Type B pancreatic cell (in vitro differentiated cells): ENCODE data around the gene PPIL3. TPM values are rescaled to one million over a fixed set of nuclear protein-coding genes. Genes with fewer than 3 reads are reported as not detected.

Source experiments
- DNase-seq: peaks from one replicate; pipeline ENCODE4 v3.0.0; 2021; ENCODE audit warnings: mixed read lengths; ENCODE audit not compliant: unreplicated experiment; ENCODE audit errors: extremely low spot score
- H3K27ac Mint-ChIP-seq: 2 replicates; pipeline ENCODE4 v1.8.0; 2021; ENCODE audit warnings: mild to moderate bottlenecking, mixed read lengths
- H3K27me3 Mint-ChIP-seq: 2 replicates; pipeline ENCODE4 v1.8.0; 2021; ENCODE audit warnings: mixed read lengths
- H3K36me3 Mint-ChIP-seq: 2 replicates; pipeline ENCODE4 v1.8.0; 2021; ENCODE audit warnings: mixed read lengths
- H3K4me1 Mint-ChIP-seq: one replicate; pipeline ENCODE4 v1.8.0; 2021; ENCODE audit warnings: mixed read lengths; ENCODE audit not compliant: unreplicated experiment
- H3K4me3 Mint-ChIP-seq: 2 replicates; pipeline ENCODE4 v1.8.0; 2021; ENCODE audit warnings: mild to moderate bottlenecking, mixed read lengths
- H3K9me3 Mint-ChIP-seq: 2 replicates; pipeline ENCODE4 v1.8.0; 2021; ENCODE audit warnings: mixed read lengths
- total RNA-seq: library from RNA; stranded (reverse); gene quantifications from 2 replicates; pipeline ENCODE4 v1.2.1, GENCODE V29; 2021; ENCODE audit warnings: low replicate concordance
- TF ChIP-seq, protein P1 (sequence below): fragments of 200-600 bp; sonication (generic); conservative IDR thresholded peaks from 2 replicates; pipeline ENCODE4 v1.5.0; 2021; ENCODE audit warnings: antibody characterized with exemption, mild to moderate bottlenecking

PPIL3 gene
- total RNA-seq, 1 donor from 2014 or later = 47.2 TPM

DNA sequence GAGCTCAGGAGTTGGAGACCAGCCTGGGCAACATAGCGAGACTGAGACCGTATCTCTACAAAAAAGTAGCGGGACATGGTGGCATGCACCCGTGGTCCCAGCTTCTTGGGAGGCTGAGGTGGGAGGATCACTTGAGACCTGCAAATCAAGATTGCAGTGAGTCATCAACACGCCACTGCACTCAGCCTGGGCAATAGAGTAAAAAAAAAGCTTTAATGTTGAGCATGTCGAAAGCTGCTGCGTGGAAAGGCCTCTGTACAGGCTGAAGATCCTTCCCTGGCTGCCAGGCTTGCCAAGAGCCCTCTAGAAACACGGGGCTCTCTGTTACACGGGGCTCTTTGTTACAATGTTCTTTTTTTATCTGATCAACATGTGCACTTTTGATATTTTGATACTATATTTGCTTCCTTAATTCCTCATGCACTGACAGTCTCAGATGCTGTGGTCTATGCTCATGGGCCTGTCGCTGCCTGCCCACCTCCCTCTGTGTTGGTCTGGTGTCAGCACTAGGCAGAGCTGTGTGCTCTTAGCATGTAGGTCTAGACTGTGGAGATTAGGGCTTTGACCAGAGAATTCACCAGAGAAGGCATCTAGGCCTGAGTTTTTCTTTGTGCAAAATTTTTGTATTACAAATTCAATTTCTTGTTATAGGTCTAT, 43.1 kb downstream of the PPIL3 start:
- DNase-seq = no peak
- Mint-ChIP-seq H3K36me3 (peaks cover 5% of the 10 kb centered on the region), H3K27me3 (no peaks in the 10 kb centered on the region), H3K9me3 (no peaks in the 10 kb centered on the region), H3K4me1 (no peaks in the 10 kb centered on the region), H3K27ac (no peak overlapping the region), H3K4me3 (no peak overlapping the region)
- TF ChIP-seq, protein P1, sequence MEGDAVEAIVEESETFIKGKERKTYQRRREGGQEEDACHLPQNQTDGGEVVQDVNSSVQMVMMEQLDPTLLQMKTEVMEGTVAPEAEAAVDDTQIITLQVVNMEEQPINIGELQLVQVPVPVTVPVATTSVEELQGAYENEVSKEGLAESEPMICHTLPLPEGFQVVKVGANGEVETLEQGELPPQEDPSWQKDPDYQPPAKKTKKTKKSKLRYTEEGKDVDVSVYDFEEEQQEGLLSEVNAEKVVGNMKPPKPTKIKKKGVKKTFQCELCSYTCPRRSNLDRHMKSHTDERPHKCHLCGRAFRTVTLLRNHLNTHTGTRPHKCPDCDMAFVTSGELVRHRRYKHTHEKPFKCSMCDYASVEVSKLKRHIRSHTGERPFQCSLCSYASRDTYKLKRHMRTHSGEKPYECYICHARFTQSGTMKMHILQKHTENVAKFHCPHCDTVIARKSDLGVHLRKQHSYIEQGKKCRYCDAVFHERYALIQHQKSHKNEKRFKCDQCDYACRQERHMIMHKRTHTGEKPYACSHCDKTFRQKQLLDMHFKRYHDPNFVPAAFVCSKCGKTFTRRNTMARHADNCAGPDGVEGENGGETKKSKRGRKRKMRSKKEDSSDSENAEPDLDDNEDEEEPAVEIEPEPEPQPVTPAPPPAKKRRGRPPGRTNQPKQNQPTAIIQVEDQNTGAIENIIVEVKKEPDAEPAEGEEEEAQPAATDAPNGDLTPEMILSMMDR = no peak

DNA sequence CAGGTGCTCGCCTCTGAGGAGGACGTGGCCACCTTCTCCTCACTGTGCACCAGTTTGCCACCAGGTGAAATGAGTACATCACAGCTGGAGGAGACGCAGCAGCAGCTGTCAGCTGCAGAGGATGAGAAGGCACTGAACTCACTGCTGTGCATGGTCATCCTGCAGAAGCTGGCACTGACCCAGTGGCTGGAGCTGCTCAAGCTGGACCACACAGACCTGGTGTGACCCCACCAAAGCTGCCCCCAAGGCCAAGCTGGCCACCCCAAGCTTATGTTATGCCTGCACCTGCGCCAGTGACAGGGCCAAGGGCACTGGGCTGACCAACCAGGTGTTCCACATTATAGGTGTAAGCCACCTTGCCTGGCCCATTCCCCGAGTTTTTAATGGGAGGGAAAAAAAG, 43.7 kb downstream of the PPIL3 start:
- Mint-ChIP-seq H3K36me3 (no peaks in the 10 kb centered on the region), H3K4me3 (no peak overlapping the region), H3K9me3 (no peaks in the 10 kb centered on the region), H3K27ac (no peak overlapping the region), H3K27me3 (no peaks in the 10 kb centered on the region), H3K4me1 (no peaks in the 10 kb centered on the region)
- DNase-seq = no peak
- TF ChIP-seq, protein P1 = no peak

DNA sequence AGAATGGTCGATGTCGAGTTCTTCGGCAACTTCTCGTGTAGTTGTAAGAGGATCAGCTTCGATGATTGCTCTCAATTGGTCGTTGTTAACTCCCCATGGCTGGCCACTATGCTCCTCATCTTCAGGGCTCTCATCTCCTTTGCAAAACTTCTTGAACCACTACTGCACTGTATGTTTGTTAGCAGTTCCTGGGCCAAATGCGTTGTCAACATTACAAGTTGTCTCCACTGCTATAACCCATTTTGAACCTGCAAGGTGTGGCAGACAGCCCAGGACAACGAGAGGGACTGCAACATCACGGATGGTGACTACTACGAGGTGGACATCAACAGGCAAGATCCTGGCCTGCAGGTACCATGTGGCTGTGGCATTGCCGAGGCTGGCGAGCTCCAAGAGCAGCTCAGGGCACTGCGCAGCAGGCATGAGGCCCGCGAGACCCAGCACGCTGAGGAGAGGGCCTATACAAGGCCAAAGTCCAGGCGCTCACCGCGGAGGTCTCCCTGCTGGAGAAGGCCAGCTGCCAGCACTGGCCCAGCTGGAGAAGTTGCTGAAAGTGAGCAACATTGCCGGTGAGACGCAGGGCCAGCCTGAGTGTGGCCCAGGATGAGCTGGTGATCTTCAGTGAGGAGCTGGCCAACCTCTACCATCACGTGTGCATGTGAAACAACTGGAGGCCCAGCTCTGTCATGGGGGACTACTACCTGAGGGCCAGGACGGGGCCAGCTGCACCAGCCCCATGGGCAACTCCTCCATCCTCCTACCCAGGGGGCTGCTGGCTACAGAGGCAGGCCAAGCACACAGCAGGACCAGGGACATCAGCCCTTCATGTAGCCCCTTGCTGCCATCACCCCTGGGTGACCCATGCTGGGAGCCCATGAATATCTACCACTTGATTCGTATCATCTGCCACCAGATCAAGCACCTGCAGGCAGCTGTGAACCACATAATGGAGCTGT, 44.6 kb downstream of the PPIL3 start:
- no peaks in the 10 kb centered on the region for H3K36me3 Mint-ChIP-seq
- TF ChIP-seq, protein P1 = no peak
- H3K9me3 Mint-ChIP-seq = no peaks in the 10 kb centered on the region
- no peak overlapping the region for H3K4me3 Mint-ChIP-seq
- H3K4me1 Mint-ChIP-seq = no peaks in the 10 kb centered on the region
- no peaks in the 10 kb centered on the region for H3K27me3 Mint-ChIP-seq
- no peak overlapping the region for H3K27ac Mint-ChIP-seq
- DNase-seq = no peak

DNA sequence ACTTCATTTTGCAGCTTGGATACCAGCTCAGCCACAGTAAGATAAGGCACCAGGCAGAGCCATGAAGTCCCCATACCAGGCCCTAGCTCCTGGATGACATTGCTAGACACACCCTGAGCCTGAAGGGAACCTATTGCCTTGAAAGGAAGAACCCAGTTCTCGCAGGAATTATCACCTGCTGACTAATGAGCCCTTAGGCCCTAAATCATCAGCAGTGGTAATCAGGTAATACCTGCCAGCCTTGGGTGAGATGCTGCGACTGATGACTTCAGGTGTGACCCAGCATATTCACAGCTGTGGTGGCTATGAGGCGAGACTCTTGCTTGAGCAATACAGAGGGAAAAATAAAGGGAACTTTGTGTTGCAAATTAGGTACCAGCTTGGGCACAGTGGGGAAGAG, 49.4 kb downstream of the PPIL3 start:
- no peak for DNase-seq
- H3K27me3 Mint-ChIP-seq = no peaks in the 10 kb centered on the region
- no peak overlapping the region for H3K27ac Mint-ChIP-seq
- H3K4me3 Mint-ChIP-seq = no peak overlapping the region
- peaks cover 4% of the 10 kb centered on the region for H3K9me3 Mint-ChIP-seq
- H3K4me1 Mint-ChIP-seq = no peaks in the 10 kb centered on the region
- TF ChIP-seq, protein P1 = no peak
- H3K36me3 Mint-ChIP-seq = no peaks in the 10 kb centered on the region

DNA sequence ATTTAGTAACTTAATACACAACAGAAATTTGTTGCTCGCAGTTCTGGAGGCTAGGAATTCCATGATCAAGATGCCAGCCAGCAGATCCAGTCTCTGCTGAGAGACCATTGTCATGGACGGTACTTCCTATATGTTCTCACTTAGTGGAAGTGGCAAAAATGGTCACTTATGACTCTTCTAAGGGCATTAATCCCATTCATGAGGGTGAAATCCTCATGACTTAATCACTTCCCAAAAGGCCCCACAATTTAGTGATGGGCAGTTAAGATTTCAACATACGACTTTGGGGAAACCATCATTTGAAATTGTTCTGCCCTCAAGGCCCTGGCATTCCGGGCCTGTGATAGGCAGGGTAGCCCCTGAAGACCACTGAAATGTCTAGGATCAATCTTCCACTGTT, 54.2 kb downstream of the PPIL3 start:
- Mint-ChIP-seq H3K27me3 (peaks cover 4% of the 10 kb centered on the region), H3K4me1 (no peaks in the 10 kb centered on the region), H3K4me3 (no peak overlapping the region), H3K9me3 (peaks cover 4% of the 10 kb centered on the region), H3K36me3 (no peaks in the 10 kb centered on the region), H3K27ac (no peak overlapping the region)
- no peak for DNase-seq
- TF ChIP-seq, protein P1 = no peak
